Middle frontal gyrus (tissue), 1 donor: Measurements from ENCODE around the gene NGEF.

Source experiments
- DNase-seq: peaks from one replicate; pipeline ENCODE4 v3.0.0-alpha.2; 2015; ENCODE audit warnings: low spot score; ENCODE audit errors: extremely low spot score

Gene NGEF

GRCh38 chr2:232886176-232886575, 126.9 kb downstream of the NGEF start:
- no peak for DNase-seq

- DNase-seq, result no peak
Observed at GRCh38 chr2:232885264-232885961, 127.6 kb downstream of the NGEF start.

GRCh38 chr2:232884549-232885263, 128.3 kb downstream of the NGEF start:
- no peak for DNase-seq

GRCh38 chr2:232884001-232884421, 129.0 kb downstream of the NGEF start:
- DNase-seq, result no peak

GRCh38 chr2:232883116-232883721, 129.8 kb downstream of the NGEF start:
- DNase-seq, result no peak

GRCh38 chr2:232882505-232883115, 130.4 kb downstream of the NGEF start:
- no peak for DNase-seq

GRCh38 chr2:232882085-232882484, 131.0 kb downstream of the NGEF start:
- DNase-seq, result no peak

GRCh38 chr2:232880764-232881351, 132.2 kb downstream of the NGEF start:
- DNase-seq, result no peak

- no peak for DNase-seq
Observed at GRCh38 chr2:232879618-232880494, 133.2 kb downstream of the NGEF start.

GRCh38 chr2:232878855-232879617, 134.0 kb downstream of the NGEF start:
- no peak for DNase-seq

GRCh38 chr2:232877940-232878511, 135.0 kb downstream of the NGEF start:
- no peak for DNase-seq

GRCh38 chr2:232876978-232877441, 136.0 kb downstream of the NGEF start:
- DNase-seq, result no peak

GRCh38 chr2:232876161-232876977, 136.7 kb downstream of the NGEF start:
- peak; percentile 61 for DNase-seq

GRCh38 chr2:232875256-232876121, 137.6 kb downstream of the NGEF start:
- DNase-seq, result no peak

GRCh38 chr2:232874677-232875223, 138.3 kb downstream of the NGEF start:
- no peak for DNase-seq

- DNase-seq, result no peak
Observed at GRCh38 chr2:232873909-232874641, 139.0 kb downstream of the NGEF start.
